CD4-positive, alpha-beta T cell treated with Interferon alpha-2 for 1 hour (primary cell): ENCODE data around the gene ATP2B2.

Experiments
- DNase-seq, 2 donors: peaks; one replicate each; pipeline ENCODE4 v3.0.0-alpha.2; 2020 to 2022

Gene ATP2B2

GRCh38 chr3:10447110-10447509, 58.3 kb downstream of the ATP2B2 start:
- no peak for DNase-seq

- DNase-seq: no peak
These were observed 59.7 kb downstream of the ATP2B2 start for GRCh38 chr3:10445561-10446175.

- DNase-seq: no peak
These were observed 60.9 kb downstream of the ATP2B2 start for GRCh38 chr3:10444511-10444910.

- DNase-seq: no peak
These were observed 61.3 kb downstream of the ATP2B2 start for GRCh38 chr3:10444110-10444429.

GRCh38 chr3:10443272-10444109, 61.9 kb downstream of the ATP2B2 start:
- no peak for DNase-seq

GRCh38 chr3:10442151-10442795, 63.1 kb downstream of the ATP2B2 start:
- DNase-seq: no peak

GRCh38 chr3:10440684-10441083, 64.7 kb downstream of the ATP2B2 start:
- DNase-seq: no peak

GRCh38 chr3:10438902-10439610, 66.3 kb downstream of the ATP2B2 start:
- DNase-seq: no peak

- DNase-seq: no peak
These were observed 67.1 kb downstream of the ATP2B2 start for GRCh38 chr3:10437995-10438901.

GRCh38 chr3:10437272-10437994, 68.0 kb downstream of the ATP2B2 start:
- peak; percentile 66 to 75 for DNase-seq

GRCh38 chr3:10435850-10436249, 69.5 kb downstream of the ATP2B2 start:
- no peak for DNase-seq

- no peak for DNase-seq
These were observed 70.4 kb downstream of the ATP2B2 start for GRCh38 chr3:10434938-10435336.

GRCh38 chr3:10434144-10434937, 71.0 kb downstream of the ATP2B2 start:
- DNase-seq: no peak

- DNase-seq: no peak
These were observed 72.5 kb downstream of the ATP2B2 start for GRCh38 chr3:10432931-10433330.

- no peak for DNase-seq
These were observed 73.1 kb downstream of the ATP2B2 start for GRCh38 chr3:10432156-10432845.

- DNase-seq: no peak
These were observed 74.6 kb downstream of the ATP2B2 start for GRCh38 chr3:10430805-10431204.

GRCh38 chr3:10428406-10429091, 76.8 kb downstream of the ATP2B2 start:
- no peak for DNase-seq

- DNase-seq: no peak
These were observed 78.8 kb downstream of the ATP2B2 start for GRCh38 chr3:10426346-10427220.
